Muscle of arm (tissue), 12 donors: Measurements from ENCODE around the gene KPNA1. TPM values are rescaled to one million over a fixed set of nuclear protein-coding genes. Genes with fewer than 3 reads are reported as not detected.
"Not testable (repeated sequence)": the region's sequence is repeated elsewhere in the genome, so short reads cannot be mapped to it uniquely, and the experiment has no call there.

ENCODE experiments used
- DNase-seq: peaks from one replicate; pipeline ENCODE4 v3.0.0-alpha.2; 2013
- polyA plus RNA-seq, 12 donors: library from polyadenylated mRNA; unstranded; fragments of 120-200 nt; gene quantifications; one replicate each; pipeline ENCODE4 v1.2.1, GENCODE V29; 2013; ENCODE audit not compliant: insufficient read length in 12 of 12

Gene KPNA1
- polyA plus RNA-seq, 12 donors, result 38.2 to 60.4 (median 48.2) TPM; not detected in 1

GRCh38 chr3:122488262-122488973 lies 26.3 kb downstream of the KPNA1 start:
- DNase-seq, result no peak

GRCh38 chr3:122484985-122485384 lies 29.8 kb downstream of the KPNA1 start:
- no peak for DNase-seq

- DNase-seq, result no peak
Measured at GRCh38 chr3:122481390-122481789, 33.3 kb downstream of the KPNA1 start.

- DNase-seq, result no peak
Measured at GRCh38 chr3:122476532-122476931, 38.2 kb downstream of the KPNA1 start.

- no peak for DNase-seq
Measured at GRCh38 chr3:122475316-122475715, 39.4 kb downstream of the KPNA1 start.

GRCh38 chr3:122469659-122470058 lies 45.1 kb downstream of the KPNA1 start:
- no peak for DNase-seq

GRCh38 chr3:122468896-122469533 lies 45.7 kb downstream of the KPNA1 start:
- DNase-seq, result no peak

- no peak for DNase-seq
Measured at GRCh38 chr3:122466701-122467240, 48.0 kb downstream of the KPNA1 start.

- no peak for DNase-seq
Measured at GRCh38 chr3:122464659-122465058, 50.1 kb downstream of the KPNA1 start.

- no peak for DNase-seq
Measured at GRCh38 chr3:122462406-122462805, 52.3 kb downstream of the KPNA1 start.

GRCh38 chr3:122461806-122462205 lies 52.9 kb downstream of the KPNA1 start:
- no peak for DNase-seq

GRCh38 chr3:122458992-122459391 lies 55.7 kb downstream of the KPNA1 start:
- DNase-seq, result peak; percentile 21

GRCh38 chr3:122457706-122458105 lies 57.0 kb downstream of the KPNA1 start:
- DNase-seq, result no peak

- DNase-seq, result no peak
Measured at GRCh38 chr3:122456074-122456473, 58.7 kb downstream of the KPNA1 start.

GRCh38 chr3:122451371-122451770 lies 63.4 kb downstream of the KPNA1 start:
- no peak for DNase-seq

GRCh38 chr3:122448218-122448617 lies 66.5 kb downstream of the KPNA1 start:
- not testable (repeated sequence) for DNase-seq

- not testable (repeated sequence) for DNase-seq
Measured at GRCh38 chr3:122444491-122444887, 70.2 kb downstream of the KPNA1 start.

- not testable (repeated sequence) for DNase-seq
Measured at GRCh38 chr3:122443762-122444490, 70.8 kb downstream of the KPNA1 start.

- no peak for DNase-seq
Measured at GRCh38 chr3:122443090-122443489, 71.6 kb downstream of the KPNA1 start.

GRCh38 chr3:122435950-122436349 lies 78.8 kb downstream of the KPNA1 start:
- no peak for DNase-seq

- DNase-seq, result no peak
Measured at GRCh38 chr3:122430371-122430770, 84.4 kb downstream of the KPNA1 start.

- no peak for DNase-seq
Measured at GRCh38 chr3:122427857-122428471, 86.8 kb downstream of the KPNA1 start.
